Upper lobe of left lung (tissue), 6 donors: ENCODE data around the gene OR2T8. TPM values are rescaled to one million over a fixed set of nuclear protein-coding genes. Genes with fewer than 3 reads are reported as not detected.
A peak's percentile ranks its signal among the peaks of the same experiment; 100 is the strongest.

ENCODE experiments used
- ATAC-seq, 2 donors: fragments of 200-7000 bp; cut with Tn5 transposase; one replicate each; pipeline ENCODE4 v1.9.1; 2022; ENCODE audit warnings: mild to moderate bottlenecking in 2 of 2, moderate library complexity in 2 of 2; ENCODE audit not compliant: low FRiP score in 2 of 2
- DNase-seq, 2 donors: peaks; one replicate each; pipeline ENCODE4 v3.0.0-alpha.2; 2019 to 2020
- H3K27ac ChIP-seq, 4 donors: fragments of 200-600 bp; sonication (generic); one replicate each; pipeline ENCODE4 v1.5.1; 2016 to 2019
- H3K27me3 ChIP-seq, 4 donors: fragments of 200-600 bp; sonication (generic); one replicate each; pipeline ENCODE4 v1.5.1; 2017 to 2019
- H3K36me3 ChIP-seq, 4 donors: fragments of 200-600 bp; sonication (generic); one replicate each; pipeline ENCODE4 v1.5.1; 2016 to 2019
- H3K4me1 ChIP-seq, 4 donors: fragments of 200-600 bp; sonication (generic); one replicate each; pipeline ENCODE4 v1.5.1; 2018 to 2019
- H3K4me3 ChIP-seq, 4 donors: fragments of 200-600 bp; sonication (generic); one replicate each; pipeline ENCODE4 v1.5.1; 2017 to 2019; ENCODE audit warnings: mild to moderate bottlenecking in 2 of 4, moderate library complexity in 1 of 4
- H3K9me3 ChIP-seq, 4 donors: fragments of 200-600 bp; sonication (generic); one replicate each; pipeline ENCODE4 v1.5.1; 2018 to 2019
- EP300 ChIP-seq, 4 donors: sonication (generic); formaldehyde crosslinking; IDR thresholded peaks; one replicate each; pipeline ENCODE4 v1.5.1; 2017; ENCODE audit warnings: antibody characterized with exemption in 4 of 4, control low read depth in 2 of 4
- POLR2A ChIP-seq, 4 donors: fragments of 450-650 bp; IDR thresholded peaks; one replicate each; pipeline ENCODE4 v1.5.1; 2016 to 2017; ENCODE audit warnings: antibody characterized with exemption in 4 of 4, mild to moderate bottlenecking in 2 of 4
- POLR2AphosphoS5 ChIP-seq, 2 donors: sonication (generic); formaldehyde crosslinking; IDR thresholded peaks; one replicate each; pipeline ENCODE4 v1.5.1; 2017; ENCODE audit warnings: antibody characterized with exemption in 2 of 2
- WGBS, 2 donors: methylation state at CpG; one replicate each; pipeline ENCODE4 v1.1.5; 2017 to 2018; 5-methylcytosine and 5-hydroxymethylcytosine counted together
- total RNA-seq, 6 donors: library from RNA; depleted of rRNA in 4 of 6; stranded (reverse); fragments of >200 nt in 4 of 6; gene quantifications; one replicate each; pipeline versions ENCODE4 v1.1.0 to v1.2.1, GENCODE V29; 2016 to 2021
- TF ChIP-seq, protein P1 (sequence below), 6 experiments: fragments of 450-650 bp in 4 of 6; fragments of 200-600 bp in 2 of 6; sonication (generic) in 2 of 6; IDR thresholded peaks; one replicate each; pipeline ENCODE4 v1.5.1; 2016 to 2019; ENCODE audit warnings: antibody characterized with exemption in 6 of 6
- donor health status: DM: no; HTN: no; CAD: no; lungs with moderate emphysema.
- donor health status: DM: no; HTN: yes; CAD: no; lungs with severe emphysema.

Gene OR2T8
- total RNA-seq, 6 donors from 2014 or later: not detected

DNA sequence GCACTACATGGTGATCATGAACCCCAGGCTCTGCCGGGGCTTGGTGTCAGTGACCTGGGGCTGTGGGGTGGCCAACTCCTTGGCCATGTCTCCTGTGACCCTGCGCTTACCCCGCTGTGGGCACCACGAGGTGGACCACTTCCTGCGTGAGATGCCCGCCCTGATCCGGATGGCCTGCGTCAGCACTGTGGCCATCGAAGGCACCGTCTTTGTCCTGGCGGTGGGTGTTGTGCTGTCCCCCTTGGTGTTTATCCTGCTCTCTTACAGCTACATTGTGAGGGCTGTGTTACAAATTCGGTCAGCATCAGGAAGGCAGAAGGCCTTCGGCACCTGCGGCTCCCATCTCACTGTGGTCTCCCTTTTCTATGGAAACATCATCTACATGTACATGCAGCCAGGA lies 24.1 kb upstream of the OR2T8 start:
- peak in 1 of 2 donors; percentile 57 for ATAC-seq
- Histone ChIP-seq H3K36me3 (no peaks in the 10 kb centered on the region), H3K4me3 (no peak overlapping the region), H3K27me3 (no peaks in the 10 kb centered on the region), H3K9me3 (peaks cover 0 to 14% (median 0%) of the 10 kb centered on the region in 4 donors), H3K4me1 (no peaks in the 10 kb centered on the region), H3K27ac (no peak overlapping the region)
- DNase-seq: no peak
- TF ChIP-seq, protein P1, sequence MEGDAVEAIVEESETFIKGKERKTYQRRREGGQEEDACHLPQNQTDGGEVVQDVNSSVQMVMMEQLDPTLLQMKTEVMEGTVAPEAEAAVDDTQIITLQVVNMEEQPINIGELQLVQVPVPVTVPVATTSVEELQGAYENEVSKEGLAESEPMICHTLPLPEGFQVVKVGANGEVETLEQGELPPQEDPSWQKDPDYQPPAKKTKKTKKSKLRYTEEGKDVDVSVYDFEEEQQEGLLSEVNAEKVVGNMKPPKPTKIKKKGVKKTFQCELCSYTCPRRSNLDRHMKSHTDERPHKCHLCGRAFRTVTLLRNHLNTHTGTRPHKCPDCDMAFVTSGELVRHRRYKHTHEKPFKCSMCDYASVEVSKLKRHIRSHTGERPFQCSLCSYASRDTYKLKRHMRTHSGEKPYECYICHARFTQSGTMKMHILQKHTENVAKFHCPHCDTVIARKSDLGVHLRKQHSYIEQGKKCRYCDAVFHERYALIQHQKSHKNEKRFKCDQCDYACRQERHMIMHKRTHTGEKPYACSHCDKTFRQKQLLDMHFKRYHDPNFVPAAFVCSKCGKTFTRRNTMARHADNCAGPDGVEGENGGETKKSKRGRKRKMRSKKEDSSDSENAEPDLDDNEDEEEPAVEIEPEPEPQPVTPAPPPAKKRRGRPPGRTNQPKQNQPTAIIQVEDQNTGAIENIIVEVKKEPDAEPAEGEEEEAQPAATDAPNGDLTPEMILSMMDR (IDR thresholded peaks at IDR 0.05): no peak
- TF ChIP-seq POLR2AphosphoS5 (IDR thresholded peaks at IDR 0.05): no peak
- TF ChIP-seq POLR2A (IDR thresholded peaks at IDR 0.05): no peak
- no peak for TF ChIP-seq EP300 (IDR thresholded peaks at IDR 0.05)
- WGBS, 2 donors: 81 to 94% methylated on average over 2 to 14 of the region's 14 CpGs

DNA sequence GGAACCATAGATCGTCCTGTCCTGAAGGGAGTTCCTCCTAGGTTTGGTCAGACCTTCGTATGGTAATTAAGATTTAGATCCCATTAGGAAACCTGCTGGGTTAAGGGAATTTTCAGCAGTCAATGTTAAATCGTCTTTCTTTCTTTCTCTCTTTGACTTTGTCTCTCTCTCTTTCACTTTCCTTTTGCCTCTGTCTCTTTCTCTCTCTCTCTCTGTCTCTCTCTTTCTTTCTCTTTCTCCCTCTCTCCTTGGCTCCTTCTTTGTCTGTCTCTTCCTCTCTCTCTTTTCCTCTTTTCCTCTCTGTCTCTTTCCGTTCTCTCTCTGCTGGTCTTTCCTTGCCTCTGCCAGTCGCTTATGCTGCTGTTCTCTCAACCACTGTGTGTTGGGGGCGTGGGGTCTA lies 15.9 kb upstream of the OR2T8 start:
- Histone ChIP-seq H3K4me3 (no peak overlapping the region), H3K4me1 (peaks cover 0 to 6% (median 0%) of the 10 kb centered on the region in 4 donors), H3K27ac (no peak overlapping the region), H3K36me3 (no peaks in the 10 kb centered on the region), H3K9me3 (peaks cover 0 to under 1% (median 0%) of the 10 kb centered on the region in 4 donors), H3K27me3 (no peaks in the 10 kb centered on the region)
- no peak for DNase-seq
- WGBS, 2 donors: 83% methylated on average over 6 of the region's 6 CpGs
- ATAC-seq: no peak
- no peak for TF ChIP-seq POLR2A (IDR thresholded peaks at IDR 0.05)
- TF ChIP-seq, protein P1 (IDR thresholded peaks at IDR 0.05): no peak
- TF ChIP-seq POLR2AphosphoS5 (IDR thresholded peaks at IDR 0.05): no peak
- TF ChIP-seq EP300 (IDR thresholded peaks at IDR 0.05): no peak

DNA sequence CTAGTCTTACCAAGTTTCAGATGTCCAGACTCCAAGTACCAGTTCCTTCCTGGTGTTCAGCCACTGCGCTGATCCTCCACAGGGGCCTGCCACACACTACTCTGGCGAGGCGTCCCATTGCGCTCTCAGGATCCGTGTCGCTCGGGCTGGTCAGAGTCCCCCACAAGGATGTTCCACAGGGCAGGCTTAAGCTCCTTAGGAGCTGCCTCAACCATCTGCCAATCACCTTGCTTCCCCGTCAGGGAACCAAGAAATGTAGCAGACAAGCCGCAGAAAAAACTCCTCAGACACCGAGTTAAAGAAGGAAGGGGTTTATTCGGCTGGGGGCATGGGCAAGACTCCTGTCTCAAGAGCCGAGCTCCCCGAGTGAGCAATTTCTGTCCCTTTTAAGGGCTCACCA lies 14.9 kb upstream of the OR2T8 start:
- ATAC-seq: no peak
- 84 to 88% methylated on average over 7 to 13 of the region's 13 CpGs for WGBS, 2 donors
- no peak overlapping the region for H3K27ac ChIP-seq
- no peak overlapping the region for H3K4me3 ChIP-seq
- H3K9me3 ChIP-seq: no peaks in the 10 kb centered on the region
- TF ChIP-seq, protein P1 (IDR thresholded peaks at IDR 0.05): no peak
- TF ChIP-seq POLR2AphosphoS5 (IDR thresholded peaks at IDR 0.05) (no peak), EP300 (IDR thresholded peaks at IDR 0.05) (no peak), POLR2A (IDR thresholded peaks at IDR 0.05) (no peak)
- H3K4me1 ChIP-seq: peaks cover 0 to 6% (median 0%) of the 10 kb centered on the region in 4 donors
- H3K27me3 ChIP-seq: no peaks in the 10 kb centered on the region
- no peak for DNase-seq
- H3K36me3 ChIP-seq: no peaks in the 10 kb centered on the region

DNA sequence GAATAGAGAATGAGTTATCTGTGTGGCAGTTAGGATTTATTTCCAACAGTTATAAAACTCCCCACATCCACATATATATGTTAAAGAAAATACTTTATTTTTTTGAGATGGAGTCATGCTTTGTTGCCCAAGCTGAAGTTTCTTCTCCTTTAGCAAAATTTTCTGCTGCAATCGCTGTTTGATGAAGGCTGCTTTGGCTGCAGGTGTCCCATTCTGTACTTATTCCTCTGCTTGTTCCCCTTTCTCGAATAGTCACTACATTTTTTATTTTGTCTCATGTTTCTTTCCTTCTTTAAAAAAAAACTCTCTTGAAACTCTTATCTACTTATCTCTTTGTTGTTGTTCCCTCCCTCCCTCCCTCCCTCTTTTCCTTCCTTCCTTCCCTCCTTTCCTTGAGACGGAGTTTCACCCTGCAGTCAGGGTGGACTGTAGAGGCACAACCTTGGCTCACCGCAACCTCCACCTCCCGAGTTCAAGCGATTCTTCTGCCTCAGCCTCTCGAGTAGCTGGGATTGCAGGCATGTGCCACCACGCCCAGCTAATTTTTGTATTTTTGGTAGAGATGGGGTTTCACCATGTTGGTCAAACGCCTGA lies 14.0 kb upstream of the OR2T8 start:
- Histone ChIP-seq H3K27ac (peak overlapping the region in 1 of 4 donors; percentile 48), H3K27me3 (no peaks in the 10 kb centered on the region), H3K9me3 (no peaks in the 10 kb centered on the region), H3K36me3 (no peaks in the 10 kb centered on the region), H3K4me3 (peak overlapping the region in 3 of 4 donors; percentile 19 to 36 (median 34)), H3K4me1 (peaks cover 0 to 6% (median 0%) of the 10 kb centered on the region in 4 donors)
- 42 to 57% methylated on average over 9 of the region's 9 CpGs for WGBS, 2 donors
- no peak for TF ChIP-seq EP300 (IDR thresholded peaks at IDR 0.05)
- TF ChIP-seq POLR2A (IDR thresholded peaks at IDR 0.05): no peak
- TF ChIP-seq, protein P1 (IDR thresholded peaks at IDR 0.05): no peak
- no peak for TF ChIP-seq POLR2AphosphoS5 (IDR thresholded peaks at IDR 0.05)
- DNase-seq: no peak
- ATAC-seq: peak in 1 of 2 donors; percentile 42
